HepG2 (cell line): ENCODE results near the gene GPD1. TPM values are rescaled to one million over a fixed set of nuclear protein-coding genes. Genes with fewer than 3 reads are reported as not detected.

Source experiments
- BHLHE40 ChIP-seq: IDR thresholded peaks from 2 replicates; pipeline ENCODE4 v1.6.1; 2011; ENCODE audit warnings: low read length, improper control_type of control experiment
- CEBPB ChIP-seq: IDR thresholded peaks from 2 replicates; pipeline ENCODE4 v1.6.1; 2011; ENCODE audit warnings: low read depth, low read length, improper control_type of control experiment, borderline replicate concordance
- KDM4B ChIP-seq: sonication (generic); formaldehyde crosslinking; IDR thresholded peaks from 2 replicates; pipeline ENCODE4 v1.4.0; 2020; ENCODE audit warnings: missing genetic modification reagents
- MYNN ChIP-seq: sonication (generic); formaldehyde crosslinking; IDR thresholded peaks from 2 replicates; pipeline ENCODE4 v1.4.0; 2020; ENCODE audit warnings: mild to moderate bottlenecking, low read depth, missing genetic modification reagents
- NCOA2 ChIP-seq: sonication (generic); formaldehyde crosslinking; IDR thresholded peaks from 2 replicates; pipeline ENCODE4 v1.8.0; 2022; ENCODE audit warnings: inconsistent platforms
- RARA ChIP-seq: IDR thresholded peaks from 2 replicates; pipeline ENCODE4 v1.6.1; 2016; ENCODE audit warnings: missing genetic modification reagents, missing compliant biosample characterization
- SIN3A ChIP-seq: IDR thresholded peaks from 2 replicates; pipeline ENCODE4 v1.6.1; 2011; ENCODE audit warnings: low read depth, mild to moderate bottlenecking, control low read depth, low read length, borderline replicate concordance
- SNAPC2 ChIP-seq: sonication (generic); formaldehyde crosslinking; IDR thresholded peaks from 2 replicates; pipeline ENCODE4 v1.8.1; 2022; ENCODE audit warnings: mild to moderate bottlenecking, missing genetic modification reagents
- SRSF9 ChIP-seq: fragments of 200-400 bp; formaldehyde crosslinking; IDR thresholded peaks from 2 replicates; pipeline ENCODE4 v1.6.1; 2018; ENCODE audit warnings: borderline replicate concordance, mild to moderate bottlenecking, low read depth, low read length; ENCODE audit not compliant: insufficient read depth, poor library complexity, severe bottlenecking
- ZNF274 ChIP-seq: sonication (generic); formaldehyde crosslinking; IDR thresholded peaks from 2 replicates; pipeline ENCODE4 v1.5.1; 2020; ENCODE audit warnings: mild to moderate bottlenecking, missing genetic modification reagents
- ZNF672 ChIP-seq: sonication (generic); formaldehyde crosslinking; IDR thresholded peaks from 2 replicates; pipeline ENCODE4 v1.8.1; 2022; ENCODE audit warnings: missing genetic modification reagents
- ZNF883 ChIP-seq: sonication (generic); formaldehyde crosslinking; IDR thresholded peaks from 2 replicates; pipeline ENCODE4 v1.5.1; 2020; ENCODE audit warnings: mild to moderate bottlenecking, missing genetic modification reagents; ENCODE audit errors: not compliant biosample characterization
- ZZZ3 ChIP-seq: sonication (generic); formaldehyde crosslinking; IDR thresholded peaks from 2 replicates; pipeline ENCODE4 v1.4.0; 2020; ENCODE audit warnings: missing genetic modification reagents, mild to moderate bottlenecking, borderline replicate concordance
- polyA plus RNA-seq, 8 experiments: library from polyadenylated mRNA; depleted of rRNA in 3 of 8; stranded (reverse) in 7 of 8; unstranded in 1 of 8; fragments of >200 nt; fragmentation: Illumina TruSeq in 4 of 8; extraction: Trizol in 4 of 8; gene quantifications; 2 replicates each; pipeline versions ENCODE4 v1.2.1 to v1.2.3, GENCODE V29; 2011 to 2016; ENCODE audit warnings: low read depth in 4 of 8, missing spikeins in 1 of 8, mixed read lengths in 1 of 8; ENCODE audit not compliant: insufficient read depth in 1 of 8
- total RNA-seq, 5 experiments: library from RNA; depleted of rRNA; stranded (reverse); fragments of >200 nt; fragmentation: Illumina TruSeq; extraction: Trizol; gene quantifications; 2 replicates each; pipeline ENCODE4 v1.2.3, GENCODE V29; 2016; ENCODE audit warnings: low read depth in 1 of 5
- TF ChIP-seq, protein P1 (sequence below): sonication (generic); formaldehyde crosslinking; IDR thresholded peaks from 2 replicates; pipeline ENCODE4 v1.4.0; 2020; ENCODE audit warnings: missing genetic modification reagents, mild to moderate bottlenecking, borderline replicate concordance
- TF ChIP-seq, protein P2 (sequence below): IDR thresholded peaks from 2 replicates; pipeline ENCODE4 v1.4.0; 2020; ENCODE audit warnings: mild to moderate bottlenecking, missing genetic modification reagents
- TF ChIP-seq, protein P3 (sequence below): sonication (generic); formaldehyde crosslinking; IDR thresholded peaks from 2 replicates; pipeline ENCODE4 v1.4.0; 2020; ENCODE audit warnings: mild to moderate bottlenecking, missing genetic modification reagents

The GPD1 gene
- total and polyA plus RNA-seq, 2 of the 13 experiments (the other 11 are each of a cell fraction or from before 2014, with no cell fraction given) = 3.7 to 30.6 TPM

DNA sequence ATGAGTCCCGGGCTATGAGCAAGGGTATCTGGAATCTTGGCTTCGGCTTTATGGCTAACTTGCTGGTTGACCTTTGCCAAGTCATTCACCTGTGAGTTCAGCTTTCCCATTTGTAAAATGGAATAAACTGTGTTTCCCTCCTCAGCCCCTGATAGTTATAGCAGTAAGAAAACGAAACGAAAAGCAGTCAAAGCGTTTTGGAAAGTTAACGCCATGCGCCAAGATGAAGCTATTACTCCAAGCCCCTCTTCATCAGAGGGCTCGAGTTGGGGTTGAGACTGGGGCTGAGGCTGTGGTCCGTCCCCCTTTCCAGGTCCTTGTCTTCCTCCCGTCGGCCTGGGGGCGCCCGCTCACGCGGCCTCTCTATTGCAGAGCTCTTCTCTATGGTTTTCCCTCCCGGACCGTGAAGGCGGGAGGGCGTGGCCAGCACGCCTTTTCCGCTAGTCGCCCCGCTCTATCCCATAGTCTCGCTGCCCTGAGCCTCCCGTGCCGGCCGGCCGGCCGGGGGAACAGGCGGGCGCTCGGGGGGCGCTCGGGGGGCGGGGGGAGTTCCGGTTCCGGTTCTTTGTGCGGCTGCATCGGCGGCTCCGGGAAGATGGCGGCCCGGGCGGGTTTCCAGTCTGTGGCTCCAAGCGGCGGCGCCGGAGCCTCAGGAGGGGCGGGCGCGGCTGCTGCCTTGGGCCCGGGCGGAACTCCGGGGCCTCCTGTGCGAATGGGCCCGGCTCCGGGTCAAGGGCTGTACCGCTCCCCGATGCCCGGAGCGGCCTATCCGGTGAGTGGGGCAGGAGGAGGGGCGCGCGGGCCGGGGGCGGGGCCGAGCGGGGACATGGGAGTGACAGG, 18.8 kb upstream of the GPD1 start, which contains the start of gene SMARCD1 (continued):
- TF ChIP-seq, protein P1, sequence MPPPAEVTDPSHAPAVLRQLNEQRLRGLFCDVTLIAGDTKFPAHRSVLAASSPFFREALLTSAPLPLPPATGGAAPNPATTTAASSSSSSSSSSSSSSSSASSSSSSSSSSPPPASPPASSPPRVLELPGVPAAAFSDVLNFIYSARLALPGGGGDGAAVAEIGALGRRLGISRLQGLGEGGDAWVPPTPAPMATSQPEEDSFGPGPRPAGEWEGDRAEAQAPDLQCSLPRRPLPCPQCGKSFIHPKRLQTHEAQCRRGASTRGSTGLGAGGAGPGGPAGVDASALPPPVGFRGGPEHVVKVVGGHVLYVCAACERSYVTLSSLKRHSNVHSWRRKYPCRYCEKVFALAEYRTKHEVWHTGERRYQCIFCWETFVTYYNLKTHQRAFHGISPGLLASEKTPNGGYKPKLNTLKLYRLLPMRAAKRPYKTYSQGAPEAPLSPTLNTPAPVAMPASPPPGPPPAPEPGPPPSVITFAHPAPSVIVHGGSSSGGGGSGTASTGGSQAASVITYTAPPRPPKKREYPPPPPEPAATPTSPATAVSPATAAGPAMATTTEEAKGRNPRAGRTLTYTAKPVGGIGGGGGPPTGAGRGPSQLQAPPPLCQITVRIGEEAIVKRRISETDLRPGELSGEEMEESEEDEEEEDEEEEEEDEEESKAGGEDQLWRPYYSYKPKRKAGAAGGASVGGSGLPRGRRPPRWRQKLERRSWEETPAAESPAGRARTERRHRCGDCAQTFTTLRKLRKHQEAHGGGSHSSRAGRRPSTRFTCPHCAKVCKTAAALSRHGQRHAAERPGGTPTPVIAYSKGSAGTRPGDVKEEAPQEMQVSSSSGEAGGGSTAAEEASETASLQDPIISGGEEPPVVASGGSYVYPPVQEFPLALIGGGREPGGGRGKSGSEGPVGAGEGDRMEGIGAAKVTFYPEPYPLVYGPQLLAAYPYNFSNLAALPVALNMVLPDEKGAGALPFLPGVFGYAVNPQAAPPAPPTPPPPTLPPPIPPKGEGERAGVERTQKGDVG (CRISPR knock-in tag) = no peak
- TF ChIP-seq CEBPB (no peak), SRSF9 (no peak), ZZZ3 (CRISPR knock-in tag) (peak; percentile 60; the same call in 1 of the 2 replicates), KDM4B (CRISPR knock-in tag) (peak; percentile 67; the same call in 1 of the 2 replicates), ZNF274 (CRISPR knock-in tag) (no peak), ZNF883 (CRISPR knock-in tag) (no peak), BHLHE40 (peak; percentile 9; the same call in 1 of the 2 replicates), SNAPC2 (CRISPR knock-in tag) (no peak), NCOA2 (CRISPR knock-in tag) (0 out of 2 replicates have a peak, but pooled peaks have one; percentile 7), MYNN (CRISPR knock-in tag) (no peak), ZNF672 (CRISPR knock-in tag) (no peak), SIN3A (peak; percentile 65; the same call in 1 of the 2 replicates), RARA (CRISPR knock-in tag) (no peak)
- TF ChIP-seq, protein P2, sequence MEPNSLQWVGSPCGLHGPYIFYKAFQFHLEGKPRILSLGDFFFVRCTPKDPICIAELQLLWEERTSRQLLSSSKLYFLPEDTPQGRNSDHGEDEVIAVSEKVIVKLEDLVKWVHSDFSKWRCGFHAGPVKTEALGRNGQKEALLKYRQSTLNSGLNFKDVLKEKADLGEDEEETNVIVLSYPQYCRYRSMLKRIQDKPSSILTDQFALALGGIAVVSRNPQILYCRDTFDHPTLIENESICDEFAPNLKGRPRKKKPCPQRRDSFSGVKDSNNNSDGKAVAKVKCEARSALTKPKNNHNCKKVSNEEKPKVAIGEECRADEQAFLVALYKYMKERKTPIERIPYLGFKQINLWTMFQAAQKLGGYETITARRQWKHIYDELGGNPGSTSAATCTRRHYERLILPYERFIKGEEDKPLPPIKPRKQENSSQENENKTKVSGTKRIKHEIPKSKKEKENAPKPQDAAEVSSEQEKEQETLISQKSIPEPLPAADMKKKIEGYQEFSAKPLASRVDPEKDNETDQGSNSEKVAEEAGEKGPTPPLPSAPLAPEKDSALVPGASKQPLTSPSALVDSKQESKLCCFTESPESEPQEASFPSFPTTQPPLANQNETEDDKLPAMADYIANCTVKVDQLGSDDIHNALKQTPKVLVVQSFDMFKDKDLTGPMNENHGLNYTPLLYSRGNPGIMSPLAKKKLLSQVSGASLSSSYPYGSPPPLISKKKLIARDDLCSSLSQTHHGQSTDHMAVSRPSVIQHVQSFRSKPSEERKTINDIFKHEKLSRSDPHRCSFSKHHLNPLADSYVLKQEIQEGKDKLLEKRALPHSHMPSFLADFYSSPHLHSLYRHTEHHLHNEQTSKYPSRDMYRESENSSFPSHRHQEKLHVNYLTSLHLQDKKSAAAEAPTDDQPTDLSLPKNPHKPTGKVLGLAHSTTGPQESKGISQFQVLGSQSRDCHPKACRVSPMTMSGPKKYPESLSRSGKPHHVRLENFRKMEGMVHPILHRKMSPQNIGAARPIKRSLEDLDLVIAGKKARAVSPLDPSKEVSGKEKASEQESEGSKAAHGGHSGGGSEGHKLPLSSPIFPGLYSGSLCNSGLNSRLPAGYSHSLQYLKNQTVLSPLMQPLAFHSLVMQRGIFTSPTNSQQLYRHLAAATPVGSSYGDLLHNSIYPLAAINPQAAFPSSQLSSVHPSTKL (CRISPR knock-in tag) = peak; percentile 42; the same call in 1 of the 2 replicates
- TF ChIP-seq, protein P3, sequence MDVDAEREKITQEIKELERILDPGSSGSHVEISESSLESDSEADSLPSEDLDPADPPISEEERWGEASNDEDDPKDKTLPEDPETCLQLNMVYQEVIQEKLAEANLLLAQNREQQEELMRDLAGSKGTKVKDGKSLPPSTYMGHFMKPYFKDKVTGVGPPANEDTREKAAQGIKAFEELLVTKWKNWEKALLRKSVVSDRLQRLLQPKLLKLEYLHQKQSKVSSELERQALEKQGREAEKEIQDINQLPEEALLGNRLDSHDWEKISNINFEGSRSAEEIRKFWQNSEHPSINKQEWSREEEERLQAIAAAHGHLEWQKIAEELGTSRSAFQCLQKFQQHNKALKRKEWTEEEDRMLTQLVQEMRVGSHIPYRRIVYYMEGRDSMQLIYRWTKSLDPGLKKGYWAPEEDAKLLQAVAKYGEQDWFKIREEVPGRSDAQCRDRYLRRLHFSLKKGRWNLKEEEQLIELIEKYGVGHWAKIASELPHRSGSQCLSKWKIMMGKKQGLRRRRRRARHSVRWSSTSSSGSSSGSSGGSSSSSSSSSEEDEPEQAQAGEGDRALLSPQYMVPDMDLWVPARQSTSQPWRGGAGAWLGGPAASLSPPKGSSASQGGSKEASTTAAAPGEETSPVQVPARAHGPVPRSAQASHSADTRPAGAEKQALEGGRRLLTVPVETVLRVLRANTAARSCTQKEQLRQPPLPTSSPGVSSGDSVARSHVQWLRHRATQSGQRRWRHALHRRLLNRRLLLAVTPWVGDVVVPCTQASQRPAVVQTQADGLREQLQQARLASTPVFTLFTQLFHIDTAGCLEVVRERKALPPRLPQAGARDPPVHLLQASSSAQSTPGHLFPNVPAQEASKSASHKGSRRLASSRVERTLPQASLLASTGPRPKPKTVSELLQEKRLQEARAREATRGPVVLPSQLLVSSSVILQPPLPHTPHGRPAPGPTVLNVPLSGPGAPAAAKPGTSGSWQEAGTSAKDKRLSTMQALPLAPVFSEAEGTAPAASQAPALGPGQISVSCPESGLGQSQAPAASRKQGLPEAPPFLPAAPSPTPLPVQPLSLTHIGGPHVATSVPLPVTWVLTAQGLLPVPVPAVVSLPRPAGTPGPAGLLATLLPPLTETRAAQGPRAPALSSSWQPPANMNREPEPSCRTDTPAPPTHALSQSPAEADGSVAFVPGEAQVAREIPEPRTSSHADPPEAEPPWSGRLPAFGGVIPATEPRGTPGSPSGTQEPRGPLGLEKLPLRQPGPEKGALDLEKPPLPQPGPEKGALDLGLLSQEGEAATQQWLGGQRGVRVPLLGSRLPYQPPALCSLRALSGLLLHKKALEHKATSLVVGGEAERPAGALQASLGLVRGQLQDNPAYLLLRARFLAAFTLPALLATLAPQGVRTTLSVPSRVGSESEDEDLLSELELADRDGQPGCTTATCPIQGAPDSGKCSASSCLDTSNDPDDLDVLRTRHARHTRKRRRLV = 0 out of 2 replicates have a peak, but pooled peaks have one; percentile 31
